HCT116 (cell line): ENCODE results near the gene LYL1. TPM values are rescaled to one million over a fixed set of nuclear protein-coding genes. Genes with fewer than 3 reads are reported as not detected.

ENCODE experiments used
- ATAC-seq: fragments of 200-7000 bp; cut with Tn5 transposase; 2 replicates; pipeline ENCODE4 v1.9.1; 2020; ENCODE audit warnings: mild to moderate bottlenecking, moderate library complexity
- BruUV-seq: library from RNA; stranded (reverse); fragments of 400-500 nt; replicated peaks from 2 replicates; lab custom pipeline; 2021; lab: Mats Ljungman, UMichigan
- CTCF ChIA-PET: fragments of 300-600 bp; sonication (Branson Sonifier 250); formaldehyde crosslinking; loops from one replicate; lab custom pipeline; 2021; ENCODE audit warnings: antibody characterized with exemption; lab: Charles Lee
- POLR2A ChIA-PET: fragments of 300-600, 350-600 bp; sonication (Branson Sonifier 250); formaldehyde crosslinking; loops from one replicate; lab custom pipeline; 2021; ENCODE audit warnings: antibody characterized with exemption; lab: Charles Lee
- RAD21 ChIA-PET, 2 experiments: fragments of 300-600 bp; sonication (Branson Sonifier 250); formaldehyde crosslinking; loops; one replicate each; lab custom pipeline; 2023; ENCODE audit warnings: low total read pairs in 2 of 2; ENCODE audit not compliant: uncharacterized antibody in 2 of 2, unreplicated experiment in 2 of 2, low non-redundant PET in 1 of 2; lab: Charles Lee
- DNase-seq: peaks from one replicate; pipeline ENCODE4 v3.0.0-alpha.2; 2010; ENCODE audit warnings: low read depth, low spot score
- H2AFZ ChIP-seq: fragments of 200-600 bp; shearing (Covaris generic), sonication (generic); 2 replicates; pipeline ENCODE4 v1.6.1; 2017; ENCODE audit warnings: low read depth, mixed run types, mixed read lengths, antibody characterized with exemption, low read length; ENCODE audit not compliant: poor library complexity, severe bottlenecking
- H3K27ac ChIP-seq: 2 replicates; pipeline ENCODE4 v1.5.1; 2012; ENCODE audit warnings: low read depth, low read length
- H3K27me3 ChIP-seq: fragments of 200-600 bp; sonication (generic); 2 replicates; pipeline ENCODE4 v1.6.1; 2016; ENCODE audit warnings: mixed run types, low read length, mixed read lengths; ENCODE audit not compliant: insufficient read depth
- H3K36me3 ChIP-seq, 2 experiments: fragments of 200-500 bp in 1 of 2; fragments of 200-600 bp in 1 of 2; sonication (Bioruptor generic) in 1 of 2; sonication (generic) in 1 of 2; 2 replicates each; pipeline versions ENCODE4 v1.5.1 to v1.6.1; 2014 to 2016; ENCODE audit warnings: low read length in 2 of 2, inconsistent platforms in 1 of 2, mixed read lengths in 1 of 2, mixed run types in 1 of 2; ENCODE audit not compliant: insufficient read depth in 2 of 2, control insufficient read depth in 1 of 2
- H3K4me1 ChIP-seq, 2 experiments: fragments of 200-600 bp in 1 of 2; sonication (generic) in 1 of 2; 2 replicates each; pipeline versions ENCODE4 v1.5.1 to v1.6.1; 2012 to 2017; ENCODE audit warnings: low read length in 2 of 2, inconsistent platforms in 1 of 2, mild to moderate bottlenecking in 1 of 2, mixed read lengths in 1 of 2, mixed run types in 1 of 2, moderate library complexity in 1 of 2; ENCODE audit not compliant: insufficient read depth in 2 of 2, control insufficient read depth in 1 of 2
- H3K4me2 ChIP-seq: fragments of 200-600 bp; sonication (generic); 2 replicates; pipeline ENCODE4 v1.6.1; 2017; ENCODE audit warnings: mixed run types, low read length, mixed read lengths
- H3K4me3 ChIP-seq, 2 experiments: fragments of 200-600 bp in 1 of 2; sonication (generic) in 1 of 2; replicated peaks in 1 of 2; 2 replicates each; pipeline ENCODE4 v1.5.1; 2011 to 2016; ENCODE audit warnings: low read length in 2 of 2, control low read depth in 1 of 2, low read depth in 1 of 2, mild to moderate bottlenecking in 1 of 2, mixed read lengths in 1 of 2, mixed run types in 1 of 2
- H3K79me2 ChIP-seq: fragments of 200-600 bp; sonication (generic); 2 replicates; pipeline ENCODE4 v1.6.1; 2017; ENCODE audit warnings: mild to moderate bottlenecking, mixed run types, low read length, moderate library complexity, mixed read lengths; ENCODE audit not compliant: insufficient read depth
- H3K9ac ChIP-seq: fragments of 200-600 bp; sonication (generic); 2 replicates; pipeline ENCODE4 v1.6.1; 2016; ENCODE audit warnings: low read length, mixed read lengths
- H3K9me2 ChIP-seq: fragments of 200-600 bp; sonication (generic), shearing (Covaris generic); 2 replicates; pipeline ENCODE4 v1.6.1; 2017; ENCODE audit warnings: mixed run types, mild to moderate bottlenecking, moderate library complexity; ENCODE audit not compliant: insufficient read depth
- H3K9me3 ChIP-seq, 2 experiments: fragments of 200-500 bp in 1 of 2; fragments of 200-600 bp in 1 of 2; sonication (Bioruptor generic) in 1 of 2; sonication (generic) in 1 of 2; 2 replicates each; pipeline ENCODE4 v1.6.1; 2014 to 2017; ENCODE audit warnings: low read length in 2 of 2, mixed read lengths in 2 of 2, inconsistent platforms in 1 of 2, low read depth in 1 of 2, mild to moderate bottlenecking in 1 of 2, mixed run types in 1 of 2, moderate library complexity in 1 of 2; ENCODE audit not compliant: control insufficient read depth in 1 of 2, insufficient read depth in 1 of 2
- H4K20me1 ChIP-seq: fragments of 200-600 bp; sonication (generic), shearing (Covaris generic); 2 replicates; pipeline ENCODE4 v1.6.1; 2017; ENCODE audit warnings: mixed run types, mild to moderate bottlenecking, moderate library complexity; ENCODE audit not compliant: insufficient read depth
- ATF3 ChIP-seq: IDR thresholded peaks from 2 replicates; pipeline ENCODE4 v1.6.1; 2012
- CEBPB ChIP-seq: IDR thresholded peaks from 2 replicates; pipeline ENCODE4 v1.6.1; 2012; ENCODE audit warnings: low read depth
- EGR1 ChIP-seq: IDR thresholded peaks from 2 replicates; pipeline ENCODE4 v1.6.1; 2012; ENCODE audit warnings: low read depth
- ELF1 ChIP-seq: IDR thresholded peaks from 2 replicates; pipeline ENCODE4 v1.6.1; 2012; ENCODE audit warnings: low read depth, borderline replicate concordance
- EZH2phosphoT487 ChIP-seq: fragments of 200-600 bp; IDR thresholded peaks from 2 replicates; pipeline ENCODE4 v1.6.1; 2018; ENCODE audit warnings: antibody characterized with exemption, borderline replicate concordance
- FOSL1 ChIP-seq: IDR thresholded peaks from 2 replicates; pipeline ENCODE4 v1.6.1; 2012; ENCODE audit warnings: low read depth
- RAD21 ChIP-seq: IDR thresholded peaks from 2 replicates; pipeline ENCODE4 v1.6.1; 2012; ENCODE audit warnings: low read depth, mild to moderate bottlenecking
- SIN3A ChIP-seq: IDR thresholded peaks from 2 replicates; pipeline ENCODE4 v1.6.1; 2012; ENCODE audit warnings: low read depth
- SP1 ChIP-seq: IDR thresholded peaks from 2 replicates; pipeline ENCODE4 v1.6.1; 2012; ENCODE audit warnings: low read depth
- YY1 ChIP-seq: IDR thresholded peaks from 2 replicates; pipeline ENCODE4 v1.6.1; 2011; ENCODE audit warnings: low read length, low read depth, moderate library complexity, mild to moderate bottlenecking; ENCODE audit not compliant: insufficient replicate concordance; ENCODE audit errors: extremely low read depth
- ZFX ChIP-seq: fragments of 450-650 bp; IDR thresholded peaks from 2 replicates; pipeline ENCODE4 v1.6.1; 2017
- ZNF274 ChIP-seq: fragments of 200-500 bp; sonication (Bioruptor generic); IDR thresholded peaks from 2 replicates; pipeline ENCODE4 v1.6.1; 2014; ENCODE audit warnings: mild to moderate bottlenecking, low read depth, low read length, inconsistent platforms
- intact Hi-C: fragments of 100-400 bp; cut with micrococcal nuclease; formaldehyde crosslinking; loops from 2 replicates; pipeline ENCODE4 v1.10.0; 2022
- total RNA-seq: library from RNA; stranded (reverse); gene quantifications from one replicate; pipeline ENCODE4 v1.2.1, GENCODE V29; 2021; ENCODE audit not compliant: unreplicated experiment
- TF ChIP-seq, protein P1 (sequence below), 3 experiments: fragments of 200-600 bp in 1 of 3; sonication (generic) in 1 of 3; IDR thresholded peaks in 2 of 3; conservative IDR thresholded peaks in 1 of 3; 2 replicates each; pipeline ENCODE4 v1.5.1; 2012 to 2017; ENCODE audit warnings: low read depth in 2 of 3, low read length in 2 of 3, antibody characterized with exemption in 1 of 3, borderline replicate concordance in 1 of 3, control low read depth in 1 of 3, mild to moderate bottlenecking in 1 of 3, mixed read lengths in 1 of 3, mixed run types in 1 of 3, moderate library complexity in 1 of 3; ENCODE audit not compliant: insufficient read depth in 1 of 3
- TF ChIP-seq, protein P2 (sequence below): IDR thresholded peaks from 2 replicates; pipeline ENCODE4 v1.6.1; 2012

LYL1 gene
- total RNA-seq, 1 experiment from 2014 or later = 2.6 TPM

DNA sequence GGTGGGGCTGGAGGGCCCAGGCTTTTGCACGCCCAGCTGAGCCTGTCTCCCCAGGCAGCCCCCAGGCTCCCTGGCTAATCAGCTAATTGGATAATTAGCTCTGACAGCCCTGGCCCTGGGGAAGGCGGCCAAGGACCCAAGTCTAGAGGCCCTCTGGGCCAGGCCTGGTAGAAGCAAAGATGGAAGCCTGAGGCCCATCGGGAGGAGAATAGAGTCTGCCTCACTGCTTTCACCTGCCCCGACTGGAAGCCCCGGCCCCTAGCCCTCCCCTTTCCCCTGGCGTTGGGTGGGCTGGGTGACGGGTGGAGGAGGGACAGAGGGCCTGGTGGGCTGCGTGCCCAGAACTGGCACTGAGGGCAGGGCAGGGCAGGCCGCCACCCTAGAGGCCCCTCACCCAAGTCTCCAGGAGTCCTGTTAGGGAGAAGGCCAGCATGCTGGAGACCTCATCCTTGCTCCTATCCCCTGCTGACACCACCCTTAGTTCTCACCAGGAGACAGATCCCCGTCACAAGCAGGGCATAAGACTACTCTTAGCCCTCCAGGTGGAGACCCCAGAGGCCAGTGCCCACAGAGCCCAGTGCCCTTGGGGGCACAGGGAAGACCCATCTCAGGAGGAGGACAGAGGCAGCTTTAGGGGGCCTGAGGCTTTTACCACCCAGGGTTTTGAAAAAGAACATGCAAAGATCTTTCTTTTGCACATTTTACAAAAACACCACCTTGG is 12.0 kb downstream of the LYL1 start:
- BruUV-seq = no TSS peak
- Histone ChIP-seq H3K4me2 (no peak overlapping the region), H3K9me3 (no peaks in the 10 kb centered on the region), H3K9me2 (no peaks in the 10 kb centered on the region), H3K27ac (no peak overlapping the region), H3K79me2 (no peaks in the 10 kb centered on the region), H3K9ac (no peak overlapping the region), H2AFZ (no peak overlapping the region), H3K36me3 (no peaks in the 10 kb centered on the region), H3K4me3 (no peak overlapping the region), H4K20me1 (no peaks in the 10 kb centered on the region)
- ChIA-PET POLR2A (no interaction called here), CTCF (interaction anchor here (1.5 to 6.6 kb wide), 4 partner anchors 29 to 125 kb away, joined by 6 to 94 read pairs (median 8); no protein-coding TSS in a partner anchor), RAD21 (no interaction called here)
- DNase-seq = no peak
- intact Hi-C loops = loop anchor here (5.0 kb wide), 1 partner anchor 58 kb away; no protein-coding TSS in a partner anchor
- no peak for TF ChIP-seq EGR1
- TF ChIP-seq ATF3 = no peak
- TF ChIP-seq ELF1 = no peak
- TF ChIP-seq CEBPB = no peak
- TF ChIP-seq SP1 = no peak
- no peak for TF ChIP-seq ZNF274
- TF ChIP-seq, protein P1, sequence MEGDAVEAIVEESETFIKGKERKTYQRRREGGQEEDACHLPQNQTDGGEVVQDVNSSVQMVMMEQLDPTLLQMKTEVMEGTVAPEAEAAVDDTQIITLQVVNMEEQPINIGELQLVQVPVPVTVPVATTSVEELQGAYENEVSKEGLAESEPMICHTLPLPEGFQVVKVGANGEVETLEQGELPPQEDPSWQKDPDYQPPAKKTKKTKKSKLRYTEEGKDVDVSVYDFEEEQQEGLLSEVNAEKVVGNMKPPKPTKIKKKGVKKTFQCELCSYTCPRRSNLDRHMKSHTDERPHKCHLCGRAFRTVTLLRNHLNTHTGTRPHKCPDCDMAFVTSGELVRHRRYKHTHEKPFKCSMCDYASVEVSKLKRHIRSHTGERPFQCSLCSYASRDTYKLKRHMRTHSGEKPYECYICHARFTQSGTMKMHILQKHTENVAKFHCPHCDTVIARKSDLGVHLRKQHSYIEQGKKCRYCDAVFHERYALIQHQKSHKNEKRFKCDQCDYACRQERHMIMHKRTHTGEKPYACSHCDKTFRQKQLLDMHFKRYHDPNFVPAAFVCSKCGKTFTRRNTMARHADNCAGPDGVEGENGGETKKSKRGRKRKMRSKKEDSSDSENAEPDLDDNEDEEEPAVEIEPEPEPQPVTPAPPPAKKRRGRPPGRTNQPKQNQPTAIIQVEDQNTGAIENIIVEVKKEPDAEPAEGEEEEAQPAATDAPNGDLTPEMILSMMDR (IDR thresholded peaks at IDR 0.05 in 2 of 3, conservative IDR thresholded peaks at IDR 0.05 in 1 of 3; ENCODE audit: borderline replicate concordance in 1 of 3, insufficient read depth in 1 of 3, low read depth in 2 of 3, low read length in 2 of 3) = no peak
- TF ChIP-seq SIN3A = no peak
- no peak for TF ChIP-seq YY1
- TF ChIP-seq RAD21 = no peak
- no peak for TF ChIP-seq ZFX
- TF ChIP-seq FOSL1 = no peak
- no peak for TF ChIP-seq EZH2phosphoT487
- TF ChIP-seq, protein P2, sequence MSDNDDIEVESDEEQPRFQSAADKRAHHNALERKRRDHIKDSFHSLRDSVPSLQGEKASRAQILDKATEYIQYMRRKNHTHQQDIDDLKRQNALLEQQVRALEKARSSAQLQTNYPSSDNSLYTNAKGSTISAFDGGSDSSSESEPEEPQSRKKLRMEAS = no peak
- TF ChIP-seq, all 23 proteins: peak for 0
- peaks cover 6 to 10% of the 10 kb centered on the region in 2 experiments; a peak in 3 of 4 replicates for H3K4me1 ChIP-seq
- no peak for ATAC-seq
- no peaks in the 10 kb centered on the region for H3K27me3 ChIP-seq
